PFSK-1 (cell line): Measurements from ENCODE around the gene ADAMTS17.

ENCODE experiments used
- POLR2AphosphoS5 ChIP-seq: IDR thresholded peaks from 2 replicates; pipeline ENCODE4 v1.6.1; 2012; ENCODE audit warnings: low read depth, mild to moderate bottlenecking, control low read depth, low read length, moderate library complexity
- TF ChIP-seq, protein P1 (sequence below), 2 experiments: IDR thresholded peaks; 2 replicates each; pipeline versions ENCODE4 v1.6.1 to v1.8.0; 2011 to 2012; ENCODE audit warnings: low read depth in 2 of 2, low read length in 2 of 2, control low read depth in 1 of 2, inconsistent platforms in 1 of 2, mild to moderate bottlenecking in 1 of 2, moderate library complexity in 1 of 2; ENCODE audit not compliant: insufficient read depth in 1 of 2

DNA sequence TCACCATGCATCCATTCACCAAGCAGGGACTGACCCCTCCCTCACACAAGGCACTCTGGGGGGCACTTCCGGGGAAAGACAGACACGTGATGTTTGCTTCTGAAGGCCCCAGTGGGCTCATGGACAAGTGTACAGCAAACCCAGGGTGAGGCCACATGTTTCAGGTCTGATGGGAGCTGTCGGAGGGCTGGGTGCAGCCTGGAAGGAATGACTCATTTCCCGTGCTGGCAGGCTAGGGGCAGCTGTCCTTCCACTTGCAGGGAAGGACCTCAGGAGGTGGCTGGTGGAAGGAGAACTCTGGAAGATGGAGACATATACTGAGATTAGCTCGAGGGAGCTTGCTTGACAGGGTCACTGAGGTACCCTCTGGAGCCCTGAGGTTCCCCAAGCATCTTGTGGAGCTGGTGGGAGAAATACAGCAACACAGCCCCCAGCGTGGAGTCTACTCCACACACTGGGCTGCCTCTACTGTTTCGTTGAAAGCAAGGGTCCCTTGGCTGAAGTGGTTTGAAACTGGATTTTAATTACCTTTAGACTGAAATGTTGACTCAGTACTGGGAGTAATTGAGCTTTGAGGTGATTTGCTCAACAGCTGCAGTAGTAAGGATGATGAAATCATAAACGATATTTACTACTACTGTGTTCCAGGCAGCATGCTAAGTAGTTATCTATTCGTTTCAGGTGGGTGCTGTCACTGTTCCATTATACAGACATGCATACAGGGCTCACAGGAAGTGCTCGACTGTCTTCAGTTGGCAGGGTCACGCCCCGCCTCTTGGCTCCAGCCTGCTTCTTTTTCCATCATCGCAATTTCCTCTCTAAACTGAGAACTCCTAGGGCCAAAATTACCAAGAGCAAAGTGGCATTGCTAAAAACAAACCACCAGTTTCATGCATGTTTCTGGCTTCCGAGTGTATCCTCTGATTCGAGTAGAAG is 230.4 kb downstream of the ADAMTS17 start:
- TF ChIP-seq, protein P1, sequence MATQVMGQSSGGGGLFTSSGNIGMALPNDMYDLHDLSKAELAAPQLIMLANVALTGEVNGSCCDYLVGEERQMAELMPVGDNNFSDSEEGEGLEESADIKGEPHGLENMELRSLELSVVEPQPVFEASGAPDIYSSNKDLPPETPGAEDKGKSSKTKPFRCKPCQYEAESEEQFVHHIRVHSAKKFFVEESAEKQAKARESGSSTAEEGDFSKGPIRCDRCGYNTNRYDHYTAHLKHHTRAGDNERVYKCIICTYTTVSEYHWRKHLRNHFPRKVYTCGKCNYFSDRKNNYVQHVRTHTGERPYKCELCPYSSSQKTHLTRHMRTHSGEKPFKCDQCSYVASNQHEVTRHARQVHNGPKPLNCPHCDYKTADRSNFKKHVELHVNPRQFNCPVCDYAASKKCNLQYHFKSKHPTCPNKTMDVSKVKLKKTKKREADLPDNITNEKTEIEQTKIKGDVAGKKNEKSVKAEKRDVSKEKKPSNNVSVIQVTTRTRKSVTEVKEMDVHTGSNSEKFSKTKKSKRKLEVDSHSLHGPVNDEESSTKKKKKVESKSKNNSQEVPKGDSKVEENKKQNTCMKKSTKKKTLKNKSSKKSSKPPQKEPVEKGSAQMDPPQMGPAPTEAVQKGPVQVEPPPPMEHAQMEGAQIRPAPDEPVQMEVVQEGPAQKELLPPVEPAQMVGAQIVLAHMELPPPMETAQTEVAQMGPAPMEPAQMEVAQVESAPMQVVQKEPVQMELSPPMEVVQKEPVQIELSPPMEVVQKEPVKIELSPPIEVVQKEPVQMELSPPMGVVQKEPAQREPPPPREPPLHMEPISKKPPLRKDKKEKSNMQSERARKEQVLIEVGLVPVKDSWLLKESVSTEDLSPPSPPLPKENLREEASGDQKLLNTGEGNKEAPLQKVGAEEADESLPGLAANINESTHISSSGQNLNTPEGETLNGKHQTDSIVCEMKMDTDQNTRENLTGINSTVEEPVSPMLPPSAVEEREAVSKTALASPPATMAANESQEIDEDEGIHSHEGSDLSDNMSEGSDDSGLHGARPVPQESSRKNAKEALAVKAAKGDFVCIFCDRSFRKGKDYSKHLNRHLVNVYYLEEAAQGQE (IDR thresholded peaks at IDR 0.05; ENCODE audit: insufficient read depth in 1 of 2, low read depth in 2 of 2, low read length in 2 of 2), result no peak
- no peak for TF ChIP-seq POLR2AphosphoS5
